Measurements from ENCODE around the gene IL1RAPL2.
"Not testable (repeated sequence)": the region's sequence is repeated elsewhere in the genome, so short reads cannot be mapped to it uniquely, and the experiment has no call there.

IL1RAPL2 gene

GRCh38 chrX:104565791-104566680 is at the start of gene IL1RAPL2:
Gene IL1RAPL2, plus strand, starts transcription at chrX:104566199.
- no peak for DNase-seq

GRCh38 chrX:104522386-104522785 is 43.6 kb upstream of the IL1RAPL2 start:
- DNase-seq = no peak

GRCh38 chrX:104523858-104524257 is 42.1 kb upstream of the IL1RAPL2 start:
- no peak for DNase-seq

DNA sequence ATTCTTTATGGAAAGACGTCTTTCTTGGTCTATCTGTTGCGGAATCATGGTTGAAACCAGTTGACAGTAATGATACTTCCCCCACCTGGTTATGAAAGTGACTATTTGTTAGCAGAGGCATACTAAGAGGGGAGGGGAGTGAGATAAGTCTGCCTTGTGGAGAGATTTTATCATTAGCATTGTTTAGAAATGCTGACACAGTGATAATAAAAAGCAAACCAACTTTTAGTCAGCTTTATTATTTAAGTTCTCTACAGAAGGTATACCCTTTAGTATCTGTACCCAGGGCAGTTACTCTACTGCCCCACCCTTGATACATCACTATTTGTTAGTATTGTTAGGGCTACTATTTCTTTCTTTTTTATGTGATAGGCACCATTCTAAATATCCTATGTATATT is 26.9 kb upstream of the IL1RAPL2 start:
- no peak for DNase-seq

GRCh38 chrX:104542447-104542846 is 23.6 kb upstream of the IL1RAPL2 start:
- not testable (repeated sequence) for DNase-seq

DNA sequence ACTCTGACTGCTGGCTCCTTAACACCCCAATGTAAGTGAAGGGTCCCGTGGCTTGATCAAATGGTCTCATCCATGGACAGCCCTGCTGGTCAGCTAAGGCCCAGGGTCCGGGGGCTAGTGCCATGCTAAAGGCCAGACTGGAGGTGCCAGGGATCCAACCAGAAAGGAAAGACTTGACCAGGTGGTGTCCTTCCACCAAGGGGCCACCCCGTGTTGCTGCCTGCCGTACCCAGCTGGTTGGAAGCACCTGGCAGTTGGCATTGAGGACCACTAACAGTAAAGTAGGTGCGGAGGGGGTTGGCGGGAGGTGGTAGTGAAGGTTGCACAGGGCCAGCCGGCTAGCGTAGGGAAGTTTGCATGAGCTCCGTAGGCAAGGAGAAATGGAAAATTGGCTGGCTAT is 1.7 kb upstream of the IL1RAPL2 start:
- no peak for DNase-seq

GRCh38 chrX:104564921-104565703 is 887 bp upstream of the IL1RAPL2 start:
- DNase-seq = no peak

DNA sequence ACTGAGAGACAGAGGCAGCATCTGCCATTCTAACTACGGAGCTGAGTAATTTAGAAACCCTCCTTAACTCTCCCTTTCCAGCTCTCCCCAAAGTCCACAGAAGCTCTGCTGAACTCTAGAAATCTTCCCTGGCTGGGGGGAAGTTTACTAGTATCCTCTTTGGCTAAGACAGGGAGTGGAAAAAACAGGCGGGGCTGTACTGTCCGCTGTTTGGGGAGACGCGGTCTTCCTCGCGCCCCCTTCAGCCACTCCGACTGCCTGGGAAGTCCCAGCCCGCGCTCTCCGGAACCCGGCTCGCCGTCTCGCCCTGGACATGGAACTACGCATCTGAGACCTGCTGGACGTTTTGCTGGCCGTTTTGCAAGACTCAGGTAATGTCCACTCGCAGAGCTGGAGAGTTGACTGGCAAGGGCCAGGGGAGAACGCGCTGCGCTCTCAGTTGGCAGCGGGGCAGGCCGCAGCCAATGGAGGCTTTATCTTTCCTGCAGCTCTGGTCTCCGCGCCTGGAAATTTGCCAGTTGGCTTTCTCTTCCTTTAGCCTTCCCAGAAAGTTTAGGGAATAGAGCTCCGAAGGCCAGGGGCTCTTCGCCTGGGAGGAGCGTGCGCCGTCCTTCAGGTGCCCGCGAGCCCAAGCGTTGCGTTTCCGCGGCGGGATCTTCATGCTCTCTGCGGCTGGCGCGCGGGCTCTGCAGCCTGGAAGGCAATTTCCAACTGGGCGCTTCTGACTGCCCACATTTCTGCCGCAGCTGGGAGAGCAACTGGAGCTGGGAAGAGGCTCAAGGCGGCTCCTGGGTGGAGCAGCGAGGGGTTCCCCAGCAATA is 892 bp downstream of the IL1RAPL2 start:
- DNase-seq = no peak

DNA sequence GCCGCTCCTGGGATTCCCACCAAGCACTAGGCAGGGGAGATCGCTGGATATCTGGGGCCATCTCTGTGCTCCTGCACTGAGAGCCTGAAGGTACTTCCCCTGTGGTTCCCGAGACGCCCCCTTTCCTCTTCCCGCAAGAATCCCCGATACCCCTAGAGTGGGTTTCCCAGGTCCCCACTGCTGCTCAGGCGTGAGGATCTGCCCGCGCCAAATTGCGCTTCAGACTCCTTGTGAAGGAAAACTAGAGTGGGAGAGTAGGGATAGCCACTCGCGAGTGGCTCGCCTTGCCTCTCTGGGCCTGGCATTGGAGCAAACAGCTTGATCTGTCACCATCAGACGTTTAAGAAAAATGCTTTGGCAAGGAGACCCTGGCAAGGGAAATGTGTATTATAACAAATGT is 1.5 kb downstream of the IL1RAPL2 start:
- DNase-seq = no peak

DNA sequence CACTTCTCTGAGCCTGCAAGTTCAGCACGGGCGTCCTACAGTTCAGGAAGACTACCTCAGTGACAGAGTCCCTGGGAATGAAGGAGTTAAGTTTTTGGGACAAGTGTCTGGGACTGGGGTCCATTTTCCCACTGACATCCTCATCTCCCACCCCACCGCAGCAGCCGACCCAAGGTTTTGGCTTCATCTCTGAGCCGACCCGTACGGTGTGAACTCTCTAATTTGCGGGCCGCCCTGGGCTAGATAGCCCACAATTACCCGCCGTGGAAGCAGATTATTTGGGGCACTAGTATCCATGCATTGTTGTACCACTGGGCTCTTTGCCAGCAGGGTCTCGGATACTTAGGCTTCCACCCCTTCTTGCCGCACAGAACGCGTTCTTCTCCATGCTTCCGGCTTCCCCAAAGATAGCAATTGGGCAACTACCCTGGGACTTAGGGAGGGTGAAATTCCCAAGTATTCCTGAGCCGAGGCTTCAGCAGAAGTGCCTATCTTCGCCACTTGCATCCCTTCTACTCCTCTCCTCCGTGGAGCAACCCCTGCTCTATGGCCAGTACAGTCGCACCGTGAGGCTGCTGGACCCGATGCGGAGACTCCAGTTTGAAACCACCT is 2.4 kb downstream of the IL1RAPL2 start:
- no peak for DNase-seq

DNA sequence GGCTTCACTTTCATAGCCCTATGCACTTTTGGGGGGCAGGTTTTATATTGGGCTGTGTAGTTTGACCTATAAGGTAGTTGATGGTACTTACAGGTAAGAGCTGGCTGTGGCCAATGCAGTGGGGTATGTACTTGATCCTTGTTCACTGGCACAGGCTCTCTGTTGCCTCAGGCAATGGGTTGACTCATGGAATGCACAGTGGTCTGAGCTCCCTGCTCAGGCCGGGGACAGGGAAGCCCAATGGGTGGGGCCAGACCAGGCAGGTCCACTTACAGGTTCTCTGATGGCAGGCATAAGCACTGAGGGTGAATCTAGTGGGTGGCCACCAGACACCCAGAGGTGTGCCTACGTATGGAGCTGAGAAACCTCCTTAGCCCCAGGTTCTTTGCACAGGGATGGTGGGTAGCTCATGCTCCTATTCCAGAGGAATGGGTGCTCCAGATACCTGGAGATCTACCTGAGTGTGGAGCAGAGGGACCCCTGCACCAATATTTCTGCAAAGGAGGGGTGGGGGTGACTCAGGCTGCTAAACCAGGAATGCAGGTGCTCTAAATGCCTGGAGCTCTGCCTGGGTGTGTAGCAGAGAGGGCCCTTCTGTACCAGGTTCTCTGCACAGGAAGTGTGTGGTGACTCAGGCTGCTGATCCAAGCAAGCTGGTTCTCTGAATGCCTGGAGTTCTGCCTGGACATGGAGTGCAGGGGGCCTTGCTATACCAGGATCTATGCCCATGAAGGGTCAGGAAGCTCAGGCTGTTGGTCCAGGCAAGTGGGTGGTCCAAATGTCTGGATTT is 52.3 kb downstream of the IL1RAPL2 start:
- DNase-seq = no peak

GRCh38 chrX:104621781-104622180 is 55.8 kb downstream of the IL1RAPL2 start:
- DNase-seq = no peak

DNA sequence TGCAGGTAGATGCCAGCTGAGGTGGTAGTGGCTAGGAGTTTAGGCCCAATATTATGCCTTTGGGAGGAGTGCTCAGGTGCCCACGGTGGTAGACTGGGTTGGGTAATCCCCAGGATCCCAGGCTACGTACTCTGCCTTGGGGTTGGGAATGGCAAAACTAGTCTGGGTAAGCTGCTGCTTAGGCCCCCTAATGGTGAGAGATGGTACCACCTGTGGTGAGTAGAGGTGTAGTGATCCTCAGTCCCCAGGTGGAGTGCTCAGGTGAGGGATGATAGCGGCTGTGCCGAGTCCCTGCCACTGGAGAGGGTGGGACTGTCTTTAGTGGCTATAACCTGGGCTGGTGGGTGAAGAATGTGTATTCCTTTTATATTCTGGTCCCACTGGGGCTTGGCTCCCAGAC is 75.2 kb downstream of the IL1RAPL2 start:
- no peak for DNase-seq

DNA sequence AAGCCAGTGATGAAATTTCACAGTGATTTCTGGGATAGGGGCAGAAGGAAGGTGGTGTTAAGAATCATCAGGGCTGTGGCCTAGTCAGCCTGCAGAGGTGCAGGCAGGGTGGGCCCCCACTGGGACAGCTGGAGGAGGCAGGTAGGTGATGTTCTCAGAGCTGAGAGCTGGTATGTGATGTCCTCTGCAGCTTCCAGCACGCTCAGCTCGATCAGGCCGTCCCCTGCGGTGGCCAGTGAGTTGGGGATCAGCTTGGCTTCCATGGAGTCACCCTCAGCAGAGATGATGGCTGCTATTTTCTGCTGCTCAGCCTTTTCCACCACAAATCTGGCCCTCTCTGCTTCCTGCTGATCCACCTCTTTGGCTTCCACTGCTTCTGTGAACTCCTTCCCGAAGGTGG is 81.1 kb downstream of the IL1RAPL2 start:
- no peak for DNase-seq

GRCh38 chrX:104659005-104659744 is 93.2 kb downstream of the IL1RAPL2 start:
- DNase-seq = no peak

- no peak for DNase-seq
Measured at GRCh38 chrX:104660092-104660491, 94.1 kb downstream of the IL1RAPL2 start.

- DNase-seq = no peak
Measured at GRCh38 chrX:104662694-104663093, 96.7 kb downstream of the IL1RAPL2 start.

DNA sequence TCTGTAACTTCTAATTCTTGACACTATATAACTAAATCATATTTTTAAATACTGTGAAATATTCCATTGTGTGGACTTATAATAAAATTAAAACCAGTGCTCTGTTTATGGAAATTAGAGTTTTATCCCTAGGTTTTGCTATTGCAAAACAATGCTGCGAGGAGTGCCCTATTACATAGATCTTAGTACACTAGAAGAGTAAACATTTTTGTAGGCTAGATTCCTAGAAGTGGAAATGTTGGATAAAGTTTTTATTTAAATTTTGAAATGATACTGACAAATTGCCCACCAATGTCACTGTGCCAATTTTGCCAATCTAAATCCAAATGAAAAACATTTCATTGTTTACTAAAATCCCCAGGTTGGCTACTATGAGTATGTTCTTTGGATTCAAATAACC is 99.7 kb downstream of the IL1RAPL2 start:
- no peak for DNase-seq

DNA sequence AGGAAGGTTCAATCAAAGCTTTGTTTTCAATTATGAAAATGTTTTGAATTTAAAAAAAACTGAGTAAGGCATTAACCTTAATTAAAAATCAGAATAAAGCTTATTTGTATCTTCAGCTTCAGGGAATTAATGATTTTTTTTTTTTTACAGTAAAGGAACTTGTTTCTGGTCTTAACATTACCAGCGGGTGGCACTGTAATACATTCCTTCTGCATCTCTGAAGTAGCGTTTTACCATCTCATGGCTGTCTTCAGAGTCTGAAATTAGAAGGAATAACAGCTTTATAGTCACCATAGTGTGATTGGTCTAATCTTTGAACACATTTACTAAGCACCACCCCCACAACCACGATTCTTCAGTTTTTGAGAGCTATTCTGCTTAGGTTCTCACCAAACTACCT is 102.6 kb downstream of the IL1RAPL2 start:
- no peak for DNase-seq

DNA sequence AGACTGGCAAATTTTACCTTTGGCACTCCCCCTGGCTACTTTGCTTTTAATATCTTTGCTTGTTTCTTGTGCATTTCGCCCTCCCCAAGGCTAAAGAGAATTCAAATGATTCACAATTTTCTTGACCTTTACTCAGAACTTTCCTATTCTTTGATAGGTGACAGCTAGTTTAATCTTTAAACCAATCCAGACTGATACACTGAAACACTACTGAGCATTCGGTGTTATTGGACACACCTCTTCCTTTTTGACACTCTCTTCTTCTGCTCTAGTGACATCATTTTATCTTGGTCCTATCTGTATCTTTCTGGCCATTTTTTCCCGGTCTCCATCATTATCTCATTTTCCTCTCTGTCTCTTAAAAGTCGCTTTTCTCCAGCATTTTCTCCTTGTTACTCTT is 103.1 kb downstream of the IL1RAPL2 start:
- no peak for DNase-seq

GRCh38 chrX:104670051-104670450 is 104.1 kb downstream of the IL1RAPL2 start:
- no peak for DNase-seq

Data from NCI-H748 treated with DMSO at 0.1 percent for 48 hours (cell line).